Sigmoid colon (tissue), 7 donors: ENCODE measurements around the gene CDH15. TPM values are rescaled to one million over a fixed set of nuclear protein-coding genes. Genes with fewer than 3 reads are reported as not detected.

Experiments
- DNase-seq: peaks from one replicate; pipeline ENCODE4 v3.0.0-alpha.2; 2019
- H3K27ac ChIP-seq, 4 donors: fragments of 200-600 bp; sonication (generic); one replicate each; pipeline ENCODE4 v1.5.1; 2016 to 2019; ENCODE audit warnings: mild to moderate bottlenecking in 1 of 4
- H3K27me3 ChIP-seq, 3 donors: fragments of 200-600 bp; sonication (generic); one replicate each; pipeline ENCODE4 v1.5.1; 2019; ENCODE audit warnings: mild to moderate bottlenecking in 1 of 3
- H3K36me3 ChIP-seq, 4 donors: fragments of 200-600 bp; sonication (generic); one replicate each; pipeline ENCODE4 v1.5.1; 2016 to 2019
- H3K4me1 ChIP-seq, 4 donors: fragments of 200-600 bp; sonication (generic); one replicate each; pipeline ENCODE4 v1.5.1; 2017 to 2019
- H3K4me3 ChIP-seq, 4 donors: fragments of 200-600 bp; sonication (generic); one replicate each; pipeline ENCODE4 v1.5.1; 2017 to 2019; ENCODE audit warnings: mild to moderate bottlenecking in 2 of 4, moderate library complexity in 1 of 4
- H3K9me3 ChIP-seq, 4 donors: fragments of 200-600 bp in 3 of 4; sonication (generic) in 3 of 4; one replicate each; pipeline versions ENCODE4 v1.5.1 to v1.6.1; 2013 to 2019
- EP300 ChIP-seq, 4 donors: sonication (generic); formaldehyde crosslinking; IDR thresholded peaks; one replicate each; pipeline ENCODE4 v1.6.1; 2017; ENCODE audit warnings: antibody characterized with exemption in 4 of 4
- POLR2A ChIP-seq, 2 donors: fragments of 450-650 bp; IDR thresholded peaks; one replicate each; pipeline ENCODE4 v1.6.1; 2016; ENCODE audit warnings: antibody characterized with exemption in 2 of 2, mild to moderate bottlenecking in 2 of 2, moderate library complexity in 2 of 2
- POLR2AphosphoS5 ChIP-seq, 4 donors: sonication (generic); formaldehyde crosslinking; IDR thresholded peaks; one replicate each; pipeline ENCODE4 v1.6.1; 2017; ENCODE audit warnings: antibody characterized with exemption in 4 of 4
- WGBS, 2 donors: extraction: QIAGEN DNeasy Blood & Tissue Kit; methylation state at CpG; one replicate each; pipeline ENCODE4 v1.1.7; 2013; 5-methylcytosine and 5-hydroxymethylcytosine counted together
- intact Hi-C: fragments of 100-400 bp; cut with DNase I; formaldehyde crosslinking; loops from one replicate; pipeline ENCODE4 v1.15.1; 2023
- polyA plus RNA-seq, 3 donors: library from polyadenylated mRNA; stranded (reverse); fragments of 200-250 nt; gene quantifications; one replicate each; pipeline ENCODE4 v1.2.3, GENCODE V29; 2013
- total RNA-seq, 4 donors: library from RNA; depleted of rRNA; stranded (reverse); fragments of >200 nt; gene quantifications; one replicate each; pipeline ENCODE4 v1.1.0, GENCODE V29; 2016
- TF ChIP-seq, protein P1 (sequence below), 4 experiments: fragments of 450-650 bp in 3 of 4; fragments of 200-600 bp in 1 of 4; IDR thresholded peaks; one replicate each; pipeline ENCODE4 v1.5.1; 2016 to 2019; ENCODE audit warnings: antibody characterized with exemption in 4 of 4, mild to moderate bottlenecking in 3 of 4, moderate library complexity in 2 of 4
- donor health status: healthy with polysubstance abuse.
- donor health status: Bipolar disorder and iron deficiency.
- donor health status: healthy.

CDH15 gene
- total and polyA plus RNA-seq, 7 donors: 0.01 TPM; not detected in 6

DNA sequence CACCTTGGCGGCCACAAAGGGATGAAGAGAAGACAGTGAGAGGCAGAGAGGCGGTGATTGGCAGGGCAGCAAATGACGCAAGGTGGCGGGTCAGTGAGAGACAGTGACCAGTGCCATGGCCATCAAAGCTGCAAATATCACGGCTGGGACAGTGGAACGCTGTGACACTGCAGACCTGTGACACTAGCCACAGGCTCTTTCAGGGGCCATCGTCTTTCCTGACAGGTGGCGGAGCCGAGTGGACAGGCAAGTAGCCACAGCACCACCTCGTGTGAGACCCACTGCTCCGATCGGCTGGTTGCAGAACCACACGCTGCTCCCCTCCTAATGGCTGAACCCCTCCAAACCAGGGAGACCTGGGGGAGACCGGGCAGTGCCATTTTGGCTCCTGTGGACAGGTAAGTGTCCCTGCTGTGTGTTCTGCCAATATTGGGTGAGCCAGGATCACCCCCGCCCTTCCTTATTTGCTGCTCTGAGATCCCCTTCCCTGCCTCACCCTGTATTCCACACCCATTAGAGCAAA, 38.0 kb downstream of the CDH15 start:
- TF ChIP-seq, protein P1, sequence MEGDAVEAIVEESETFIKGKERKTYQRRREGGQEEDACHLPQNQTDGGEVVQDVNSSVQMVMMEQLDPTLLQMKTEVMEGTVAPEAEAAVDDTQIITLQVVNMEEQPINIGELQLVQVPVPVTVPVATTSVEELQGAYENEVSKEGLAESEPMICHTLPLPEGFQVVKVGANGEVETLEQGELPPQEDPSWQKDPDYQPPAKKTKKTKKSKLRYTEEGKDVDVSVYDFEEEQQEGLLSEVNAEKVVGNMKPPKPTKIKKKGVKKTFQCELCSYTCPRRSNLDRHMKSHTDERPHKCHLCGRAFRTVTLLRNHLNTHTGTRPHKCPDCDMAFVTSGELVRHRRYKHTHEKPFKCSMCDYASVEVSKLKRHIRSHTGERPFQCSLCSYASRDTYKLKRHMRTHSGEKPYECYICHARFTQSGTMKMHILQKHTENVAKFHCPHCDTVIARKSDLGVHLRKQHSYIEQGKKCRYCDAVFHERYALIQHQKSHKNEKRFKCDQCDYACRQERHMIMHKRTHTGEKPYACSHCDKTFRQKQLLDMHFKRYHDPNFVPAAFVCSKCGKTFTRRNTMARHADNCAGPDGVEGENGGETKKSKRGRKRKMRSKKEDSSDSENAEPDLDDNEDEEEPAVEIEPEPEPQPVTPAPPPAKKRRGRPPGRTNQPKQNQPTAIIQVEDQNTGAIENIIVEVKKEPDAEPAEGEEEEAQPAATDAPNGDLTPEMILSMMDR (IDR thresholded peaks at IDR 0.05): no peak
- TF ChIP-seq POLR2A (IDR thresholded peaks at IDR 0.05): no peak
- no peak for TF ChIP-seq EP300 (IDR thresholded peaks at IDR 0.05)
- no peak for TF ChIP-seq POLR2AphosphoS5 (IDR thresholded peaks at IDR 0.05)
- no peak for DNase-seq
- WGBS, 2 donors: 56 to 77% methylated on average over 15 of the region's 15 CpGs
- Histone ChIP-seq H3K4me3 (no peak overlapping the region), H3K36me3 (no peaks in the 10 kb centered on the region), H3K4me1 (no peaks in the 10 kb centered on the region), H3K9me3 (no peaks in the 10 kb centered on the region), H3K27ac (no peak overlapping the region), H3K27me3 (peaks cover 0 to 32% (median 11%) of the 10 kb centered on the region in 3 donors)
- intact Hi-C loops: loop anchor here (10.0 kb wide), 2 partner anchors 465 to 1255 kb away; partner anchors contain the start of gene BANP

DNA sequence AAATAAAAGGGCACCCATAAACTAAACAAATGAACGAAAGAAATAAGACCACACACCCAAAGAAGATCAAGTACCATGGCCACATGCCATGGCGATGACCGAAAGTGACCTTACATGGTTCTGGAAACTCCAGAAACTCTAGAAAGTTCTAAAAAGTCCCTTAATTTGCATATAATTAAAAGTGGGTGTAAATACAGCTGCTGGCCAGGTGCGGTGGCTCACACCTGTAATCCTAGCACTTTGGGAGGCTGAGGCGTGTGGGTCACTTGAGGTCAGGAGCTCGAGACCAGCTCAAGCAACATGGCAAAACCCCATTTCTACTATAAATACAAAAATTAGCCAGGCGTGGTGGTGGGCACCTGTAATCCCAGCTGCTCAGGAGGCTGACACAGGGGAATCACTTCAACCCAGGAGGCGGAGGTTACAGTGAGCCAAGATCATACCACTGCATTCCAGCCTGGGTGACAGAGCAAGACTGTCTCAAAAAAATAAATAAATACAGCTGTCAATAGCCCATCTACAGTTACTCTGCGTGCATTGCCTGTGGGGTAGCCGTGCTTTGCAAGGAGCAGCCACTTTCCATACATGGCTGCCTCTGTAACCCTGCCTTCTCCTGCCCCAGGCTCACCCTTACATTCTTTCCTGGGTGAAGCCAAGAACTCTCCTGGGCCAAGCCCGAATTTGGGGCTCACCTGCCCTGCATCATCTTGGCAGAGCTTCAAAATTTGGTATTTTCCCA, 38.8 kb downstream of the CDH15 start:
- 70 to 72% methylated on average over 11 of the region's 11 CpGs for WGBS, 2 donors
- Histone ChIP-seq H3K27ac (no peak overlapping the region), H3K36me3 (no peaks in the 10 kb centered on the region), H3K27me3 (peaks cover 0 to 25% (median 3%) of the 10 kb centered on the region in 3 donors), H3K4me3 (no peak overlapping the region), H3K9me3 (no peaks in the 10 kb centered on the region), H3K4me1 (peaks cover 0 to under 1% (median 0%) of the 10 kb centered on the region in 4 donors)
- intact Hi-C loops: loop anchor here (10.0 kb wide), 2 partner anchors 466 to 1256 kb away; partner anchors contain the start of gene BANP
- TF ChIP-seq EP300 (IDR thresholded peaks at IDR 0.05): no peak
- no peak for TF ChIP-seq POLR2AphosphoS5 (IDR thresholded peaks at IDR 0.05)
- DNase-seq: no peak

DNA sequence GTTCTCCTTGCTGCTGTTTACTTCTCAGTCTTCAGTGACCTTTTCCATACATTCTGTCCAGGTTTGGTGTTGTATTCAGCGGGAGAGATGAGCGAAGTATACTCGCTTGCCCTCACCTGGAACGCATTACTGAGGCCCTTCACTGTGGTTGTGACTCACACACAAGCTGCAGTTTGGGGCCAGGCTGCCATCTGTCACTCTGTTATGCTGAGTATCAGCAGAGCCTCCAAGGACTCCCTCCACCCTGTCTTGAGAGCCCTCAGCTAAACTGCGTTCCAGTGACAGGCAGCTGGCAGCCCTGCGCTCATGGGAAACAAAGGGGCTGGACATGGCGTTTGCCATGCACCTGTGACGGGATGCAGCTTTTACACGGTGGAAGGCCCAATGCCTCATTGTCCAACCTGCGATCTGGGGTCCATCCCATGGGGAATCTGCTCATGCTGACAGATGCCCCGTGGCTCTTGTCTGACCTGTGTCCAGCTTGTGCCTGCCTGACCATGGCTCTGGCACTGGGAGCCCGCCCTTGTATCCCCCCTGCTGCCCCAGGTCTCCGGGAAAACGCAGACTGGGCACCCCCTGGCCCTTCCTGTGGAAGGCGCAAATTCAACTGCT, 39.5 kb downstream of the CDH15 start:
- Histone ChIP-seq H3K27ac (no peak overlapping the region), H3K9me3 (no peaks in the 10 kb centered on the region), H3K36me3 (no peaks in the 10 kb centered on the region), H3K4me1 (peaks cover 0 to 7% (median 6%) of the 10 kb centered on the region in 4 donors), H3K4me3 (no peak overlapping the region), H3K27me3 (peaks cover 0 to 18% (median 0%) of the 10 kb centered on the region in 3 donors)
- TF ChIP-seq POLR2A (IDR thresholded peaks at IDR 0.05) (no peak), EP300 (IDR thresholded peaks at IDR 0.05) (no peak), POLR2AphosphoS5 (IDR thresholded peaks at IDR 0.05) (no peak)
- TF ChIP-seq, protein P1 (IDR thresholded peaks at IDR 0.05): no peak
- WGBS, 2 donors: 66 to 67% methylated on average over 15 of the region's 15 CpGs
- DNase-seq: no peak
- intact Hi-C loops: loop anchor here (10.0 kb wide), 2 partner anchors 466 to 1256 kb away; partner anchors contain the start of gene BANP

DNA sequence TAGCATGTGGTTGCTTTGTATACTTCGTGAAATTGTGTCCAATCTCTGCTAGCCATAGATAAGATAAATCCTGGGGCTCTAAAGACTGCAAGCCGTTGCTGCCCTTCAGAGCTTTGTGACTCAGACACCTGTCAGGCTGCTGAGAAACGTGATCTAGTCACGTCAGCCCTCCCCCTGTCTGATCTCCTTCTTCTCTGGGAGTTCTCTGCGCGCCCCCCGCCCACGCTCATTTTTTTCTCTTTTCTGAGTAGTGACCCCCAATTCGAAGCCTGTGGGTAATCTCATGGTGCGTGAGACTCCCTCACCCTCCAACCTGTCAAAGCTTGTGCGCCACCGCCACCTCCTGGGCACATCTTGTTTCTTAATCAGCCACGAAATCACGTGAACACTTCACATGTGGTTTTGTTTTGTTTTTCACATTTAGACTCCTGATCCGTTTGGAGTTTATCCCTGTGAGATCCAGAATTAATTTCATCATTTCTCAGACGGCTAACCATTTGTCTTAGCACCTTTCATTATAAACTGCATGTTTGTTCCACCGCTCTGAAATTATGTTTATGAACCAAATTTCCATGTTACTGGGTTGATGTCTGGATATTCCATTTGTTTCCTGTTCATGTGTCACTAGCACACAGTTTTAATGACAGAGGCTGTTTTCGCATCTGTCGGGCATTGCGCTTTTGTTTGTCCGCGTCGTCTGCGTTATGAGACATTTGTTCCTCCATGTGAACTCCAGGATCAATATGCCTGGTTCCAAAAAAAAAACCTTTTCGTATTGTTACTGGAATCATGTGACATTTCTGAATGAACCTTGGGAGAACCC, 45.0 kb downstream of the CDH15 start:
- 1 to 2% methylated on average over 25 of the region's 25 CpGs for WGBS, 2 donors
- peak; percentile 87 for DNase-seq
- intact Hi-C loops: loop anchor here (2.0 to 10.0 kb wide), 6 partner anchors 124 to 1262 kb away; partner anchors contain the start of genes ACSF3, BANP, GALNS and TRAPPC2L
- Histone ChIP-seq H3K4me3 (peak overlapping the region; percentile 69 to 99 (median 86)), H3K36me3 (peaks cover 0 to 16% (median 4%) of the 10 kb centered on the region in 4 donors), H3K27me3 (no peaks in the 10 kb centered on the region), H3K27ac (peak overlapping the region; percentile 96 to 98 (median 96)), H3K4me1 (peaks cover 0 to 33% (median 31%) of the 10 kb centered on the region in 4 donors), H3K9me3 (no peaks in the 10 kb centered on the region)
- TF ChIP-seq POLR2AphosphoS5 (IDR thresholded peaks at IDR 0.05) (peak in 1 of 4 donors; percentile 60), POLR2A (IDR thresholded peaks at IDR 0.05) (no peak), EP300 (IDR thresholded peaks at IDR 0.05) (peak in 1 of 4 donors; percentile 1)
- TF ChIP-seq, protein P1 (IDR thresholded peaks at IDR 0.05): peak; percentile 44 to 80 (median 60)
